ENCODE results near the gene PSD2.

DNA sequence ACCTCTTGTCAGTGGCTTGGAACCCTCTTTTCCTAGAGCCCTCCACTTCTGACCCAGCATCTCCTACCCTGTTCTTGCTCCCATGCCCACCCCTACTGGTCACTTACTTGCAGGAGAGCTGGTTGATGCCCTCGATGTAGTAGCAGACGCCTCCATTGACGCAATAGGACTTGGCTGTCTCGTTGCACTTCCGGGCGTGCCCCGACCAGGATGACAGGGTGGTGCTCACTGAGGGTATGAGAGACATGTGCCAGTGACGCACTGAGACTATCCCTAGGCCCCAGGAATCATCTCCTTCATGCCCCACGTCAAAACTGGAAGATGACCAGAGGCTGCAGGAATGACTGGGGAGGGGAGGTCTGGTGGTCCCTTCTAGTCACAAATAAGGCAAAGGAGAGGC lies 76.0 kb downstream of the PSD2 start:
- TF ChIP-seq POLR2A (IDR thresholded peaks at IDR 0.05; ENCODE audit: low read depth, low read length) (no peak), POLR2AphosphoS5 (IDR thresholded peaks at IDR 0.05; ENCODE audit: low read depth, low read length) (no peak), SPI1 (IDR thresholded peaks at IDR 0.05; ENCODE audit: low read depth, low read length) (no peak), TAF1 (IDR thresholded peaks at IDR 0.05; ENCODE audit: low read depth, low read length) (no peak), POU2F2 (IDR thresholded peaks at IDR 0.05; ENCODE audit: low read depth, low read length) (no peak), PAX5 (IDR thresholded peaks at IDR 0.05; ENCODE audit: insufficient read depth, low read length, severe bottlenecking) (no peak)
